ENCODE measurements around the gene RGR. TPM values are rescaled to one million over a fixed set of nuclear protein-coding genes. Genes with fewer than 3 reads are reported as not detected.

Gene RGR
- total RNA-seq, 4 donors from 2014 or later = 1.1 to 2.6 TPM; not detected in 2

GRCh38 chr10:84214046-84214572 lies 30.7 kb upstream of the RGR start:
- TF ChIP-seq EP300 (IDR thresholded peaks at IDR 0.05) (no peak), CTCF (IDR thresholded peaks at IDR 0.05) (no peak), POLR2A (IDR thresholded peaks at IDR 0.05) (no peak), POLR2AphosphoS5 (IDR thresholded peaks at IDR 0.05) (no peak)
- 55% methylated on average over 3 of the region's 25 CpGs; no CpG with 5 or more reads in 1 of the 2 donors for WGBS, 2 donors (ENCODE audit: low coverage in 1 of 2)
- Histone ChIP-seq H3K4me1 (no peaks in the 10 kb centered on the region), H3K27ac (no peak overlapping the region), H3K9me3 (no peaks in the 10 kb centered on the region), H3K4me3 (no peak overlapping the region), H3K36me3 (no peaks in the 10 kb centered on the region), H3K27me3 (peaks cover 28% of the 10 kb centered on the region)
- no peak for ATAC-seq

- Histone ChIP-seq H3K4me1 (no peaks in the 10 kb centered on the region), H3K36me3 (no peaks in the 10 kb centered on the region), H3K27me3 (peaks cover 31% of the 10 kb centered on the region), H3K4me3 (no peak overlapping the region), H3K27ac (no peak overlapping the region), H3K9me3 (no peaks in the 10 kb centered on the region)
- WGBS, 2 donors (ENCODE audit: low coverage in 1 of 2) = 14 to 43% methylated on average over 1 to 6 of the region's 12 CpGs
- ATAC-seq = no peak
- TF ChIP-seq POLR2A (IDR thresholded peaks at IDR 0.05) (no peak), POLR2AphosphoS5 (IDR thresholded peaks at IDR 0.05) (no peak)
These were observed 30.1 kb upstream of the RGR start for GRCh38 chr10:84214612-84215235.

GRCh38 chr10:84216834-84217233 lies 28.0 kb upstream of the RGR start:
- Histone ChIP-seq H3K27me3 (peaks cover 27% of the 10 kb centered on the region), H3K4me1 (no peaks in the 10 kb centered on the region), H3K4me3 (no peak overlapping the region), H3K36me3 (no peaks in the 10 kb centered on the region), H3K27ac (no peak overlapping the region), H3K9me3 (no peaks in the 10 kb centered on the region)
- no peak for TF ChIP-seq EP300 (IDR thresholded peaks at IDR 0.05)
- TF ChIP-seq POLR2A (IDR thresholded peaks at IDR 0.05) = no peak
- no peak for TF ChIP-seq POLR2AphosphoS5 (IDR thresholded peaks at IDR 0.05)
- TF ChIP-seq CTCF (IDR thresholded peaks at IDR 0.05) = no peak
- 71% methylated on average over 2 of the region's 9 CpGs; no CpG with 5 or more reads in 1 of the 2 donors for WGBS, 2 donors (ENCODE audit: low coverage in 1 of 2)
- ATAC-seq = no peak

- Histone ChIP-seq H3K4me3 (no peak overlapping the region), H3K4me1 (no peaks in the 10 kb centered on the region), H3K9me3 (no peaks in the 10 kb centered on the region), H3K27me3 (peaks cover 29% of the 10 kb centered on the region), H3K36me3 (no peaks in the 10 kb centered on the region), H3K27ac (no peak overlapping the region)
- ATAC-seq = no peak
- no peak for TF ChIP-seq CTCF (IDR thresholded peaks at IDR 0.05)
- 80 to 100% methylated on average over 2 to 4 of the region's 4 CpGs for WGBS, 2 donors (ENCODE audit: low coverage in 1 of 2)
These were observed 27.1 kb upstream of the RGR start for GRCh38 chr10:84217746-84218145.

- Histone ChIP-seq H3K9me3 (no peaks in the 10 kb centered on the region), H3K36me3 (no peaks in the 10 kb centered on the region), H3K27ac (no peak overlapping the region), H3K4me1 (no peaks in the 10 kb centered on the region), H3K27me3 (peaks cover 41% of the 10 kb centered on the region), H3K4me3 (no peak overlapping the region)
- no CpG with 5 or more reads among the region's 8 CpGs for WGBS, 2 donors (ENCODE audit: low coverage in 1 of 2)
- no peak for ATAC-seq
- TF ChIP-seq CTCF (IDR thresholded peaks at IDR 0.05) = no peak
- TF ChIP-seq POLR2AphosphoS5 (IDR thresholded peaks at IDR 0.05) = no peak
- no peak for TF ChIP-seq POLR2A (IDR thresholded peaks at IDR 0.05)
- TF ChIP-seq EP300 (IDR thresholded peaks at IDR 0.05) = no peak
These were observed 22.9 kb upstream of the RGR start for GRCh38 chr10:84221916-84222315.

Measured in gastroesophageal sphincter (tissue), 4 donors.